GM04503 (cell line): ENCODE measurements around the gene TRIM38.
"Not testable (repeated sequence)": the region's sequence is repeated elsewhere in the genome, so short reads cannot be mapped to it uniquely, and the experiment has no call there.

Source experiments
- DNase-seq: peaks from one replicate; pipeline ENCODE4 v3.0.0-alpha.2; 2012; ENCODE audit warnings: low read depth

TRIM38 gene

GRCh38 chr6:25942561-25943147 is 19.9 kb upstream of the TRIM38 start:
- no peak for DNase-seq

- no peak for DNase-seq
Measured at GRCh38 chr6:25943887-25944286, 18.7 kb upstream of the TRIM38 start.

GRCh38 chr6:25944688-25945574 is 17.7 kb upstream of the TRIM38 start:
- no peak for DNase-seq

GRCh38 chr6:25945738-25946137 is 16.9 kb upstream of the TRIM38 start:
- not testable (repeated sequence) for DNase-seq

GRCh38 chr6:25946631-25947030 is 16.0 kb upstream of the TRIM38 start:
- no peak for DNase-seq

GRCh38 chr6:25947492-25947891 is 15.1 kb upstream of the TRIM38 start:
- DNase-seq = not testable (repeated sequence)

GRCh38 chr6:25949695-25950094 is 12.9 kb upstream of the TRIM38 start:
- no peak for DNase-seq

- no peak for DNase-seq
Measured at GRCh38 chr6:25950297-25950696, 12.3 kb upstream of the TRIM38 start.

- DNase-seq = no peak
Measured at GRCh38 chr6:25951296-25952032, 11.1 kb upstream of the TRIM38 start.

GRCh38 chr6:25952535-25952934 is 10.1 kb upstream of the TRIM38 start:
- DNase-seq = no peak

GRCh38 chr6:25953733-25954132 is 8.9 kb upstream of the TRIM38 start:
- DNase-seq = no peak

- no peak for DNase-seq
Measured at GRCh38 chr6:25954756-25955155, 7.8 kb upstream of the TRIM38 start.

- DNase-seq = no peak
Measured at GRCh38 chr6:25956226-25956625, 6.4 kb upstream of the TRIM38 start.

- DNase-seq = no peak
Measured at GRCh38 chr6:25958700-25959162, 3.9 kb upstream of the TRIM38 start.

- DNase-seq = no peak
Measured at GRCh38 chr6:25959890-25960536, 2.6 kb upstream of the TRIM38 start.

GRCh38 chr6:25960734-25961133 is 1.9 kb upstream of the TRIM38 start:
- DNase-seq = no peak

GRCh38 chr6:25961619-25962148 is 918 bp upstream of the TRIM38 start:
- no peak for DNase-seq

GRCh38 chr6:25963426-25964123 is 973 bp downstream of the TRIM38 start:
- DNase-seq = no peak

- no peak for DNase-seq
Measured at GRCh38 chr6:25965058-25965457, 2.5 kb downstream of the TRIM38 start.

- DNase-seq = no peak
Measured at GRCh38 chr6:25966711-25967110, 4.1 kb downstream of the TRIM38 start.

GRCh38 chr6:25968769-25969168 is 6.2 kb downstream of the TRIM38 start:
- peak; percentile 42 for DNase-seq
